Stimulated activated CD4-positive, alpha-beta T cell treated with anti-CD3 and anti-CD28 coated beads, Interleukin-4, amount 100 ng/mL, for 48 hours (primary cell): ENCODE data around the gene HIPK2.
"Not testable (repeated sequence)": the region's sequence is repeated elsewhere in the genome, so short reads cannot be mapped to it uniquely, and the experiment has no call there.

Experiments
- DNase-seq, 2 donors: peaks; one replicate each; pipeline ENCODE4 v3.0.0-alpha.2; 2020; ENCODE audit warnings: low read depth in 2 of 2

The HIPK2 gene

DNA sequence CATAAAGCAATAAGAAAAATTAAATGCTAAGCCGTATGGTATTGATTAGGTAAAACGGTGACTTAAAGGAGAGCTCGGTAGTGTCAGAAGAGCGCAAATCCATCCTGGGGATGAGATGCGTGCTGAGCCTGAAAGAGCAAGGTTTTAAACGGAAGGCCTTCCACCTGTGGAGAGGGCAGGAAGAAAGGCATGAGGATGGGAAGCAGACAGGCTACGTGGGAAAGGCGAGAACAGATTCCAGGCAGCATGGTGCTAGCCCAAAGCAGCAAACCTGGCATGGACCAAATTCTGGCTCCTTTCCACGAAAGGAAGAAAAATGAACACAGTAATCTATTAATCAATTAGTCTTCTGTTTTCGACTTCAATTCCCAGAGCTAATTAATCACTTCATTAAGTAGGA, 103.5 kb downstream of the HIPK2 start:
- DNase-seq = no peak

GRCh38 chr7:139673762-139674161, 104.0 kb downstream of the HIPK2 start:
- DNase-seq = no peak

DNA sequence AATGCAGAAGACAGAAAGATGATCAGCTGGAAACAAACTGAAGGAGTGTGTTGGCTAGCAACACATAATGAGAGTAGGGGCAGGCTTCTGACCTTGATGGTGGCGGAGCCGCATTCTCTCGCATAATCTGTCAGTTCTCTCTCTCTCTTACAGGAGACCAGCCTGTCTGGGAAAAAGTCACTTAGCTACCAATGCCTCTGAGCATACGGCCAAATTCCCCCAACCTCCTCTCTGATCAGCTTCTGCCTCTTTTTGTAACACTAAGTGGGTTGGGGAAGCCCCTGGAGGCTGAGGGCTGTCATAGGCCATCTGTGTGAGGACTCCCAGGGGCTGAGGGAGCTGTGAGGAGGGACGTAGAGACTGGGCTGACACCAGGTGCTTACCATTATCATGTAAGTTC, 104.6 kb downstream of the HIPK2 start:
- no peak for DNase-seq

- DNase-seq = no peak
Observed at GRCh38 chr7:139671967-139672366, 105.8 kb downstream of the HIPK2 start.

- not testable (repeated sequence) for DNase-seq
Observed at GRCh38 chr7:139670662-139671061, 107.1 kb downstream of the HIPK2 start.

GRCh38 chr7:139669106-139670061, 108.4 kb downstream of the HIPK2 start:
- no peak for DNase-seq

- DNase-seq = no peak
Observed at GRCh38 chr7:139667377-139667776, 110.4 kb downstream of the HIPK2 start.

GRCh38 chr7:139666501-139666900, 111.3 kb downstream of the HIPK2 start:
- no peak for DNase-seq

- no peak for DNase-seq
Observed at GRCh38 chr7:139664434-139664833, 113.4 kb downstream of the HIPK2 start.

- DNase-seq = no peak
Observed at GRCh38 chr7:139663608-139664177, 114.1 kb downstream of the HIPK2 start.

GRCh38 chr7:139661903-139662302, 115.9 kb downstream of the HIPK2 start:
- DNase-seq = no peak

- DNase-seq = no peak
Observed at GRCh38 chr7:139661043-139661440, 116.8 kb downstream of the HIPK2 start.

DNA sequence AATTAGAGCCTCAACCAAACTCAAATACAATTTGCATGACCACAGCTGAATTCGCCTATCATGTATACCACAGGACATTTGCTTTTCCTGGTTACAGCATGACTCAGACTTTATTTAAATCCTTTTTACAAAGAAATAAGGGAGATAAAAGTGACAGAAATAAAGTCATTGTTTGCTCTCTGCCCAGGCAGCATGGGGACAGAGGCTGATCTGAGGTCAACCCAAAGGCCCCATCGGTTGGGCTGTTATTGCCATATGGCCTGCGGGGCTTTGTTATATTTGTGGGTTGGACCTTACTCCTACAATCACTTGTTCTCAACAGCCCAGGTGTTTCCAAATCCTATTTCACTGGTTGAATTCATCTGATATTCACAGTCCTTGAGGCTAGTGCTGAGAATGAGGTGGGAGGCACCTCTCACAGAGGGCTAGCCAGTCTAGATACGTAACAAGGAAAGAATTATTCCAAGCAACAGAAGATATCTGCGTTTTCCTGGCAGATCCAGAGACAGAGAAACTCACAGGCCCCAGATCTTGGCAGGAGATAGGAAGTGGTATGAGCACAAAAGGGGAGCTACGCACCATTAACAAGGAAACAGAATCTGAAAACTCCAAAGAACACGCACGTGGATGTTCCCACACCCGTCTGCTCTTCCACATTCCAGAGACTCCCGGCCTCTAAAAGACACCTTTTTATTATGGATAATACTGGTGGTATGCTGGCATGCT, 117.3 kb downstream of the HIPK2 start:
- no peak for DNase-seq

GRCh38 chr7:139659922-139660316, 117.9 kb downstream of the HIPK2 start:
- no peak for DNase-seq

GRCh38 chr7:139658908-139659675, 118.7 kb downstream of the HIPK2 start:
- DNase-seq = no peak

GRCh38 chr7:139658296-139658695, 119.5 kb downstream of the HIPK2 start:
- DNase-seq = no peak

DNA sequence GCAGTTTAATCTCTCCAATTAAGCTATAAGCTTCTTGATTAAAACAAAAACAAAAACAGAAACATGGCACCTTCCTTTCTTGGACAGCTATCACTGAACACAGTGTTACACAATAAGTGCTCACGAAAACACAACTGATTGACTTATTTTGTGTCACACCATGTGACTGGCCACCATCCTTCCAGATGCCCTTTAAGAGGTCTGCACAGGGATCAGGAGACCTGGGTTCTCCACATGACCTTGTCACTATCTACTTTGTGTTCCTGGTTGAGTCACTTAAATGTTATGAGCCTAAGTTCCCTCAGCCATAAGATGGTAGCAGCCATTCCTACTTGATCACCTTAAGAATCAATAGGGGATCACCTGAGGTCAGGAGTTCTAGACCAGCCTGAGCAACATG, 120.1 kb downstream of the HIPK2 start:
- DNase-seq = no peak

DNA sequence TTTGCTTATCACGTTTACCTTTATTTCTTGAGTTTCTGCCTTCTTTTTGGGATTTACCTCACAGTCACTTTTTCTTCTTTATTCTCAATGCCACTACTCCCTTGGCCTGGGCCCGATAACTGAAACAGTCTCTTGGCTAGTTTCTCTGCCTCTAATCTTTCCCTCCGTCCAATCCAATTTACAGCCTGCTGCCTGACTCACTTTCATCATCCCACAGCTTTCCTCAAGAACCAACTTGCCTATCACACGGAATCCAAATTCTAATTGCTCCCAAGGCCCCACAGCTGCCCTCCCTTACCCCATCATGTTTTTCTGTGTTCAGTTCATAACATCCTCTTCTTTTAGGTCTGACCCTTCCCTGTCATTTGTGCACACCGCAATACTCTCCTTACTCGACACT, 121.4 kb downstream of the HIPK2 start:
- DNase-seq = no peak

DNA sequence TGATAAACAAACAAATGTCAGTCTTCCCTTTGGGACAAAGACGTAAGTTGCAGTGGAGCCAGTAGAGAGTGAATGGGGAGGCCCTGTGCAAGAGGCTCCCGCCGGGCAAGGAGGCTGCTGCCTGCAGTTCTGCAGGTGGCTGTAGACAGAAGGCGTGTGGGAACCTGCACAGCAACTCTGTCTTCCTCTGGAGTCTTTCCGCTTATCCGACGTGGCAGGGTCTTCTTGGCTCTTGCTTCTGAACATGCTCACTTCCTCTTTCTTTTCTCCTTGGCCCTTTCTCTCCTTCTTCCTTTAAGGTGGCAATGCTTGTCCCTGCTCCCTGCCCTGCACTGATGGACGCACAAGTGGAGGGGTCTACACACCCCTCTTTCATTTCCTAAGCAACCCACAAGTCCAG, 122.5 kb downstream of the HIPK2 start:
- no peak for DNase-seq

DNA sequence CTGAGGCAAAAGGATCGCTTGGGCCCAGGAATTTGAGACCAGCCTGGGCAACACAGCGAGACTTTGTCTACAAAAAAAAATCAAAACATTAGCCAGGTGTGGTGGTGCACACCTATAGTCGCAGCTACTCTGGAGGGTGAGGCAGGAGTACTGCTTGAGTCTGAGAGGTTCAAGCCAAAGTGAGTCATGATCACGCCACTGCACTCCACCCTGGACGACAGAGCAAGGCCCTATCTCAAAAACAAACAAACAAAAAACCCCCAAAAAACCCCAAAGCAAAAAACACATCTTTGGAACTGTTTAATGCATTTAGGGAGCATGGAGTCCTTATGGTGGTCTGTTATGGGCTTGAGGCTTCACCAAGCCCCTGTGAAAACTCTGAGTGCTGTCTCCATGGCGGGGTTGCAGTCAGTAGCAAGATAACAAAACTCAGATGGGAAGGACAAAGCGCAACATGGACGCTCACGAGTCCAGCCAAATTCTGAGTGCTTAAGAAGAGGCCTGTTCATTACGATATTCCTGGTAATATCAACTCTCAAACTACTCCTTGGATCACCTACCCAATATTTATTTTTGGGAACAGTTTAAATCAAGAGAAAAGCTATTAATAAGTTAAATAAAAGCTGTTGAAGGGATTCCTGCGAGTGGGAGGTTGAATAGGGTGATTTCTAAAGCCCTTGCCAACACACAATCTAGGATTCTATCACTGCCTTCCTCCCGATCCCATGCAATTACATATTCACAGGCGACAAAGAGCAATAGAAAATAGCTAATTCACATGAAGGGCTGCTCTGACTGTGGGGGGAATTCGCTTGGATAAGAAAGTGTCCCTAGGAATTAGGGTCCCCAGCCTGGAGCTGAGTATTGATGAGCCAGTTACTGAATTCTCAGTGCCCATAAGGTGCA, 123.3 kb downstream of the HIPK2 start:
- no peak for DNase-seq

GRCh38 chr7:139651914-139652313, 125.9 kb downstream of the HIPK2 start:
- DNase-seq = no peak
